NCI-H748 (cell line): ENCODE data around the gene PKN1.

Source experiments
- DNase-seq: peaks from one replicate; lab custom pipeline; 2025; ENCODE audit not compliant: unreplicated experiment; lab: John Stamatoyannopoulos, UW

The PKN1 gene

GRCh38 chr19:14512406-14512961, 79.4 kb downstream of the PKN1 start:
- no peak for DNase-seq

- no peak for DNase-seq
Measured at GRCh38 chr19:14514215-14514863, 81.2 kb downstream of the PKN1 start.

DNA sequence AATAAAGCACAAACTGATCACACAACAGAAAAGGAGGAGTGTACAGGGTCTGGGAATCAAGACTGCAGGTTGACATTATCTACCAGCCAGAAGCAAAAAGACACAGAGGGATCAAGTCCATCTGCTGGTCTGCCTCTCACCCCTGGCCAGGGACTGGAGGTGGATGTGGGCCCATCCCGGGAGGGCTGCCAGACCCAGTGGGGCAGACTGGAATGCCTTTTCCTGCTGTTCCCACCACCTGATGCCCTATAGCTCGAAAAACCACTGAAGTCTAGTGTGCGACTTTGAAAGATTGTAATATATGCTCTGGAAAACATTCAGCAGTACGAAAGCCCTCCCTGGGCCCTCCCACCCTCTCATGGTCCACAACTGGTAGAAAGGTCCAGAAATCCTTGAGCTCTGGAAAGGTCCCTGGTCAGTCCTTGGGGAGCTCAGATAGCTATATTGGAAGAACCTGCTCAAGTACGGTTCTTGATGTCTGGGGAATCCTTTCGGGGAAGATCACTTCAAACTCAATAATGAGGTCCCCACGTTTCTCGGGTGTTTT, 82.5 kb downstream of the PKN1 start:
- DNase-seq: no peak

DNA sequence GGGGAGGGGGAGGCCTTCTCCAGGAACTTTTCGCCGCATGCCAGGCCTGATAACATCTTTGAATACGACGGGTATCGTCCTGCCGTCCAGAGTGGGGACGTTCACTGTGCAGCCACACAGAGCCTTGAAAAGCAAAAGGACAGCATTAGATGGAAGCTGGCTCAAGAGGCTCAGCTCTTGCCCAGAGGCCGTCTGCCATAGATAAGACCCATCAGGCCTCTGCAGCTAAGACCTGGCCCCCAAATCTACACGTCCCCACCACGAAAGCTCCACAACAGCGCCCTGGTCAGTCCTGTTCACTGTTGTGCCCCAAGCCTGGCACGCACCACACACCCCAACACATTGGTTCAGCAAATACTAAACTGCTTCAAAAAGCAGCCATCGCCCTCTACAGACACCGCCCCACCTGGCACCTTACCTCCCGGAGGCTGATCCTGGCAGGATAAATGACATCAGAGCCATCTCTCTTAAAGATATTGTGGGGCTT, 83.0 kb downstream of the PKN1 start:
- no peak for DNase-seq

DNA sequence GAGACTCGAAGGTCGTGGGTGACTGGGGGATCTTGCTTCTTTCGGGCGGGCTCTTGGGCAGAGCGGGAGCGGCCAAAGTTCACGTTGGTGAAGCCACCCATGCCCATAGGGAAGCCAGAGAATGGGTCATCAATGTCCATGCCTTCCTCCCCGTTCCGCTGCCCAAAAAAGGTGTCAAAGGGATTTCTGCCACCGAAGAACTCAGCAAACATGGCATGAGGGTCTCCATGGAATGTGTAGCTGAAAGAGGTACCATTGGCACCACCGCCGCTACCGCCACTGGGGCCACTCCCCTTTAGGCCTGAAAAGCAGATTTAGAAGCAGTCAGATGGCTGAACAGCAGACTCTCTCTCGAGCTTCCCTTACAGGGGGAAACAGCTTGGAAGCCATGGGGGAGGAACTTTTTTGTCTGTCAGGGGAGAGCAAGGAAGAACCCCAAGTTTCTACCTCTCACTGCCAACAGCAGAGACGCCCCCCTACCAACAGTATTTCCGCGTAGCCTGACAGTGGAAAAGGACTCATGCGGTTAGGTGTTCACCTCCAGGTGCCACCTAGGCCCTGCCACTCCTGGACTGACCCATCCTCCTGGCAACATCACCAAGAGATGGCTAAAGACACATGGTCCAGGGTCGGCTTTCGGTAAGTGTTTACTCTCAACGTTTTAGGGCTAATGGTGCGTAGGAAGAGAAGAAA, 83.8 kb downstream of the PKN1 start:
- no peak for DNase-seq

DNA sequence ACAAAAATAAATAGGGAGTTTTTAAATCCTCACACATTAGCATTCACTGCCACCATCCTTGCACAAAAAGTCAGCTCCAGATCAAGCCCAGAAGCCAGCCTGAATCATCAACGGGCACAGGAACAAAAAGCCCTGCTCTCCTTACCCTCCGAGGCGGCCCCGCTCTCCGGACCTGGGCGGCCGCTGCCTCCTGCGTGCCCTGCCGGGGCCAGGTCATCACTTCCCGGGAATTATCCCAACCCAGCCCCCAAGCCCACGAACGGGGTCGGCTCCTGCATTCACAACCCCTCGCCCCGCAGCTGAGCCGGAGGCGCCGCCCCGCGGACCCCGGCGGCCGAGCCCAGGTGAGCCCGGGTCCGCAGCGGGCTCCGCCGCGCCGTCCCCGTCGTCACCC, 84.3 kb downstream of the PKN1 start:
- peak; percentile 35 for DNase-seq

DNA sequence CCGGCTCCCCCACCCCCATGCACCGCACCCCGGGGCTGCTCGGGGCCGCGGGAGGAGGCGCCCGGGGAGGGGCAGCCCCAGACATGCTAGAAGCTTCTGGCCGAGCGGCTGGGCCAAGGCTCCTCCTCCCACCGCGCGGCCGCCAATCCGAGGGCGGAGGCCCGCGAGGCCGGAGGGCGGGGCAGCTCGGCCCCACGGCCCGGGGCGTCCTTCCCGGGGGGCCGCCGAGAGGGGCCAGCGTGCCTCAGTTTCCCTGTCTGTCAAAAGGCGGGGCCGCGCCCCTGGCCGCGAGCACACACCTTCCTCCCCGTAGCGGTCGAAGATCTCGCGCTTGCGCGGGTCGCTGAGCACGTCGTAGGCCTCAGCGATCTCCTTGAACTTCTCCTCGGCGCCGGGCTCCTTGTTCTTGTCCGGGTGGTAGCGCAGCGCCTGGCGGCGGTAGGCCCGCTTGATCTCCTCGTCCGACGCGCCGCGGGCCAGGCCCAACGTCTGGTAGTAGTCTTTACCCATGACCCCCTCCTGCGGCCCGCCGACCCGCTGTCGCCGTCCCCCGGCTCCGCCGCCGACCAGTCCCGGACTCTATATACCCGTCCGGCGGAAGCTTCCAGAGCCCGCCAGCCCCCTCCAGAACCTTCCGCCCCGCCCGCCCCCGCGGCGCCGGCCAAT, 84.9 kb downstream of the PKN1 start, which contains the start of gene DNAJB1:
Gene DNAJB1, minus strand, starts transcription at position 558 of the 666 bp plus-strand sequence. Its CDS starts 48 bp downstream, at position 510.
- DNase-seq: peak; percentile 62

GRCh38 chr19:14519245-14519859, 86.2 kb downstream of the PKN1 start:
- DNase-seq: no peak

DNA sequence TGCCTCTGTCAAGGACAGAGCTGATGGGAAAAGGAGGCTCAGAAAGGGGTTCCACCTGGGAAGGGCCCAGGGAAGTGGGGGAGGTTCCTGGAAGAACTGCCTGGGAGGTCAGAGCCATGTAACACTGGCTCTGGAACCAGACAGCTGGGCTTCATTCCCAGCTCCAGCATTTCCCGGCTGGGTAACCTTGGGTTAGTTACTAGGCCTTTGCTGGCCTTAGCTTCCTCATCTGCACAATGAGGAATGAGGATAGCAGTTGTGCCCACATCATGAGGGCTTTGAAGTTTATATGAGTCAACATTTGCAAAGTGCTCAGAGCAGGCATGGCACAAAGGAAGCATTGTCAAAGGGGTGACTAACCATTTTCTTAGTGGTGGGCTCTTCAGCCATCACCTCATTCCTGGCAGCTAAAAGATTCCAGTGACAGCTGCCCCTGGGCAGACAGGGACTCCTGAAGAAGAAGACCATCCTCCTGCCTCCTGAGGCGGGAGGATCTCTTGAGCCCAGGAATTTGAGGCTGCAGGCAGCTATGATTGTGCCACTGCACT, 86.8 kb downstream of the PKN1 start:
- DNase-seq: no peak

- no peak for DNase-seq
Measured at GRCh38 chr19:14520543-14520942, 87.4 kb downstream of the PKN1 start.
